BLaER1 treated with 17β-estradiol and CSF1 and Interleukin-3, amounts not matched to agents 10 nM and 100 nM (cell line): ENCODE measurements around the gene TIMM50.

Experiments
- H3K27ac ChIP-seq, 11 experiments: shearing (Covaris generic); formaldehyde crosslinking; 2 replicates each; pipeline ENCODE4 v1.8.1; 2022
- H3K27me3 ChIP-seq, 11 experiments: shearing (Covaris generic); formaldehyde crosslinking; 2 replicates each; pipeline ENCODE4 v1.8.1; 2022
- H3K36me3 ChIP-seq, 11 experiments: shearing (Covaris generic); formaldehyde crosslinking; 2 replicates each; pipeline ENCODE4 v1.8.1; 2022
- H3K4me1 ChIP-seq, 10 experiments: shearing (Covaris generic); formaldehyde crosslinking; 2 replicates each; pipeline ENCODE4 v1.8.1; 2022
- H3K4me2 ChIP-seq, 11 experiments: shearing (Covaris generic); formaldehyde crosslinking; 2 replicates each; pipeline ENCODE4 v1.8.1; 2022
- H3K4me3 ChIP-seq, 10 experiments: shearing (Covaris generic); formaldehyde crosslinking; 2 replicates each; pipeline ENCODE4 v1.8.1; 2022
- H3K9ac ChIP-seq, 11 experiments: shearing (Covaris generic); formaldehyde crosslinking; 2 replicates each; pipeline ENCODE4 v1.8.1; 2022
- H3K9me3 ChIP-seq, 11 experiments: shearing (Covaris generic); formaldehyde crosslinking; replicated peaks in 1 of 11; 2 replicates each; pipeline ENCODE4 v1.8.1; 2022
- H4K20me1 ChIP-seq, 11 experiments: shearing (Covaris generic); formaldehyde crosslinking; 2 replicates each; pipeline ENCODE4 v1.8.1; 2022
- Cebpa-rat ChIP-seq, 11 experiments: shearing (Covaris generic); IDR thresholded peaks; 2 replicates each; pipeline ENCODE4 v1.8.1; 2022

Gene TIMM50

DNA sequence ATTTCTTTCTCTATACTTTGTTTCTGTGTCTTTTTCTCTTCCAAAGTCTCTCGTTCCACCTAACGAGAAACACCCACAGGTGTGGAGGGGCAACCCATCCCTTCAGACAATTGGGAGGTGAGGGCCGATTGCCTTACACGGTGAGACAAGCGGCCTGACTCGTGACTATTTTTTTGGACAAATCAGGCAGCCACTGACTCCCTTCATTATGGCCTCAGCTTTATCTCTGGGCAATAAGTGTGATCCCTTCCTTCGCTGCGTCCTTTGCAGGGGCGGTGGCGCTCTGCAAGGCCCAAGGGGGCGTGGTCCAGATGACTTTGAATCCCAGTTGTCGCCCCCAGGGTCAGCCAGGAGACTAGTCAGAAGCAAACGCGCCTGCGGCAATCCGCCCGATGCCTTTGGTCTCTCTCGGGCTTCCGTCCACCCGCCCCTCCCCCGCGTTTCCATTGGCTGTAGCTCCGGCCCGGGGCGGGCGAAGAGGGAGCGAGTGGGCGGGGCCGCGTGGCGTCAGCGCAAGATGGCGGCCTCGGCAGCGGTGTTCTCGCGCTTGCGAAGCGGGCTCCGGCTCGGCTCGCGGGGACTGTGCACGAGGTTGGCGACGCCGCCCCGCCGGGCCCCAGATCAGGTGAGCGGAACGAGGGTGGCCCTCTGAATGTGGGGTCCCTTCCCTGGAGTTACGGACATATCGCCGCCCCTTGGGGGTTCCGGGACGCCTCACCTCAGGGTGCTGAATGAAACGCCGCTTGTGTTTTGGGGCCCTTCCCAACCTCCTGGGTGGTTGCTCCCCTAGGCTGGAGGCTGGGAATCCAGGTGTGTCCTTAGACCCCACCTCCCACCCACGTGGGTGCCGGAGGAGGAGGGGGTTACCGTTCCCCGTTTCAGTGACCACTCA, at the start of gene TIMM50:
Gene TIMM50 (plus strand): TSS at position 502 of the 892 bp plus-strand sequence. CDS start 16 bp downstream, at position 518.
- peaks cover 0 to 40% (median 14%) of the 10 kb centered on the region in 11 experiments; a peak in 13 of 22 replicates for H4K20me1 ChIP-seq
- peak within 1 kb of the TSS; percentile 78 to 94 (median 90) for H3K27ac ChIP-seq
- H3K4me3 ChIP-seq, result peak within 1 kb of the TSS; percentile 79 to 98 (median 94)
- H3K4me1 ChIP-seq, result peaks cover 18 to 28% (median 23%) of the 10 kb centered on the region in 10 experiments
- peaks cover 30 to 66% (median 54%) of the 10 kb centered on the region in 11 experiments for H3K36me3 ChIP-seq
- no peaks in the 10 kb centered on the region for H3K27me3 ChIP-seq
- TF ChIP-seq Cebpa-rat (IDR thresholded peaks at IDR 0.05), result no peak
- peak within 1 kb of the TSS; percentile 89 to 97 (median 95) for H3K9ac ChIP-seq
- H3K9me3 ChIP-seq, result no peaks in the 10 kb centered on the region
- peak within 1 kb of the TSS; percentile 94 to 98 (median 97) for H3K4me2 ChIP-seq

DNA sequence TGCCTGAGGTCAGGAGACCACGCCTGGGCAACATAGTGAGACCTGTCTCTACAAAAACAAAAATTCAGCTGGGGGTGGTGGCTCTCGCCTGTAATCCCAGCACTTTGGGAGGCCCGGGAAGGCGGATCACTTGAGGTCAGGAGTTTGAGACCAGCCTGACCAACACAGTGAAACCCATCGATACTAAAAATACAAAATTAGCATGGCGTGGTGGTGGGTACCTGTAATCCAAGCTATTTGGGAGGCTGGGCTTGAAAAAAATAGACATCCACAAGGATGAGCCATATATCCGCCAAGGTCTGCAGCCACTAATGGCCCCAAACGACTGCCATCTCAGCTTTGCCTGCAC, 48.0 kb upstream of the TIMM50 start:
- H3K9me3 ChIP-seq, result no peaks in the 10 kb centered on the region
- peaks cover 26 to 78% (median 62%) of the 10 kb centered on the region in 11 experiments; a peak in 21 of 22 replicates for H4K20me1 ChIP-seq
- H3K36me3 ChIP-seq, result peaks cover 30 to 48% (median 41%) of the 10 kb centered on the region in 11 experiments
- no peaks in the 10 kb centered on the region for H3K27me3 ChIP-seq
- H3K9ac ChIP-seq, result peak overlapping the region in 5 of 11 experiments; percentile 14 to 99 (median 98); a peak in 10 of 22 replicates
- peaks cover 35 to 70% (median 60%) of the 10 kb centered on the region in 10 experiments for H3K4me1 ChIP-seq
- peak overlapping the region in 7 of 11 experiments; percentile 88 to 96 (median 93); a peak in 11 of 22 replicates for H3K4me2 ChIP-seq
- peak overlapping the region in 1 of 10 experiments; percentile 96; a peak in 1 of 20 replicates for H3K4me3 ChIP-seq
- H3K27ac ChIP-seq, result peak overlapping the region in 3 of 11 experiments; percentile 39 to 97 (median 81); a peak in 3 of 22 replicates
- TF ChIP-seq Cebpa-rat (IDR thresholded peaks at IDR 0.05), result no peak

DNA sequence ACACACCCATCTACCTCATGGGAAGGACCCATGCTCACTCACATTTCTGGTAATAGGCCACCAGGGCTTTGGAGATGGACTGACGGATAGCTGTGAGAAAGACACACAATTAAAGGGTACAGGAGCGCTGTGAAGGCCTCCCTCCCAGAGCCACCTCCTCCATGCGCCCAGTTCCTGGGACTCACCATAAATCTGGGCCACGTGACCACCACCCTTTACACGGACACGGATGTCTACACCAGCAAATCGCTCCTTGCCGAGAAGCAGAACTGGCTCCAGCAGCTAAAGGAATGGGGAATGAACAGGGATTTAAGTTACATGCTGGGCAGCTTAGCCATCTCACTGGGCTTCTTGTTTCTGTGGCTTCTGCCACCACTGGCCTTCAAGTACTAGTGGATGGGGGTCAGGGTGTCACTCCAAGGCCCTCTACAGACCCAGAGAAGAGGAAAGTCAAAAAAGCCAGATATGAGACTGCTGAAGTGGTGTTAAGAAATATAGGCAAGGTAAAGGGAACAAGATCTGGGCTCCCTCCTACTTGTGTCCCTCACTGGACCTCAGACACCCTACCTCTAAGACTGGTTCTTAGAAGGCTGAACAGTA, 47.1 kb upstream of the TIMM50 start:
- H3K4me2 ChIP-seq, result peak overlapping the region; percentile 82 to 96 (median 92)
- no peaks in the 10 kb centered on the region for H3K27me3 ChIP-seq
- H3K4me1 ChIP-seq, result peaks cover 30 to 63% (median 58%) of the 10 kb centered on the region in 10 experiments
- H3K27ac ChIP-seq, result peak overlapping the region in 10 of 11 experiments; percentile 70 to 98 (median 96); a peak in 18 of 22 replicates
- no peak for TF ChIP-seq Cebpa-rat (IDR thresholded peaks at IDR 0.05)
- H3K9me3 ChIP-seq, result no peaks in the 10 kb centered on the region
- peak overlapping the region in 9 of 10 experiments; percentile 91 to 99 (median 97); a peak in 16 of 20 replicates for H3K4me3 ChIP-seq
- H3K36me3 ChIP-seq, result peaks cover 30 to 48% (median 41%) of the 10 kb centered on the region in 11 experiments
- H4K20me1 ChIP-seq, result peaks cover 26 to 69% (median 55%) of the 10 kb centered on the region in 11 experiments; a peak in 21 of 22 replicates
- peak overlapping the region; percentile 94 to 99 (median 97); a peak in 21 of 22 replicates for H3K9ac ChIP-seq

DNA sequence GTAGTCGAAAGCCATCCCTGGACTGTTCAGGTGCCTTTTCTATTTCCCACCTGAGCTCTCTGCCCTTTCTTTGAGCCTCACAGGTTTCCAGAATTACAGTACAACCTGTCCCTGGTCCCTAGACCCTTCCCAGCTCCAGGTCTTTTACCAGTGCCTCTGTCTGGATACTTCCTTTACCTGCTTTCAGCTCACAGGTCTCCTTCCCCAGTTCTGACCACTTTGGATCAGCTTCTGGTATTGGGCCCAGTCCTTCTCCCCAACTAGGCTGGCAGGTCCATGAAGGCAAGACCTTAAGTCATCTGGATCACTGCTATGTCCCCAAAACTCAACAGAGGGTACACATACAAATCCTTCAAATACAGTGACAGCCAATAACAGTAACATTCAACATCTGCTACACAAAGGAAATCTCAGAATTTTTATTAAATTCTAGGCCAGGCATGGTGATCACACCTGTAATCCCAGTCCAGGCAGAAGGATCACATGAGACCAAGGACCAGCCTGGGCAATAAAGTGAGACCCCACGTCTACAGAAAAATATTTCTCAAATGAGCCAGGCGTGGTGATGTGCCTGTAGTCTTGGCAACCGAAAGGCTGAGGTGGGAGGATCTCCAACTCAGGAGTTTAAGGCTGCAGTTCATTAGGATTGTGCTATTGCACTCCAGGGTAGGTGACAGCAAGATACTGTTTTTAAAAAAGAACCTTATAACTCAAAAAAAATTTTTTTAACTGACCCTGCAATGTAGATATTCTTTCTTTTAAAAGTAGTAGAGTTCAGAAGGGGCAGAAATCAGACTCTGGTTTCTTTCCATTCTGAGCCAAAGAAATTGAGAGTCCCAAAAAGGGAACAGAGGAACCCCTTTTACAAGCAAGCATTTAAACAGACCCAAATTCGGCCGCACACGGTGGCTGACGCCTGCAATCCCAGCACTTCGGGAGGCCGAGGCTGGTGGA, 46.2 kb upstream of the TIMM50 start:
- H3K9me3 ChIP-seq, result no peaks in the 10 kb centered on the region
- H3K27ac ChIP-seq, result peak overlapping the region; percentile 70 to 98 (median 95)
- H3K4me3 ChIP-seq, result peak overlapping the region; percentile 89 to 99 (median 96)
- H3K4me2 ChIP-seq, result peak overlapping the region; percentile 82 to 96 (median 92)
- H3K36me3 ChIP-seq, result peaks cover 30 to 48% (median 41%) of the 10 kb centered on the region in 11 experiments
- TF ChIP-seq Cebpa-rat (IDR thresholded peaks at IDR 0.05), result no peak
- no peaks in the 10 kb centered on the region for H3K27me3 ChIP-seq
- peaks cover 26 to 60% (median 50%) of the 10 kb centered on the region in 11 experiments; a peak in 21 of 22 replicates for H4K20me1 ChIP-seq
- H3K4me1 ChIP-seq, result peaks cover 27 to 61% (median 57%) of the 10 kb centered on the region in 10 experiments
- peak overlapping the region; percentile 94 to 99 (median 97) for H3K9ac ChIP-seq

DNA sequence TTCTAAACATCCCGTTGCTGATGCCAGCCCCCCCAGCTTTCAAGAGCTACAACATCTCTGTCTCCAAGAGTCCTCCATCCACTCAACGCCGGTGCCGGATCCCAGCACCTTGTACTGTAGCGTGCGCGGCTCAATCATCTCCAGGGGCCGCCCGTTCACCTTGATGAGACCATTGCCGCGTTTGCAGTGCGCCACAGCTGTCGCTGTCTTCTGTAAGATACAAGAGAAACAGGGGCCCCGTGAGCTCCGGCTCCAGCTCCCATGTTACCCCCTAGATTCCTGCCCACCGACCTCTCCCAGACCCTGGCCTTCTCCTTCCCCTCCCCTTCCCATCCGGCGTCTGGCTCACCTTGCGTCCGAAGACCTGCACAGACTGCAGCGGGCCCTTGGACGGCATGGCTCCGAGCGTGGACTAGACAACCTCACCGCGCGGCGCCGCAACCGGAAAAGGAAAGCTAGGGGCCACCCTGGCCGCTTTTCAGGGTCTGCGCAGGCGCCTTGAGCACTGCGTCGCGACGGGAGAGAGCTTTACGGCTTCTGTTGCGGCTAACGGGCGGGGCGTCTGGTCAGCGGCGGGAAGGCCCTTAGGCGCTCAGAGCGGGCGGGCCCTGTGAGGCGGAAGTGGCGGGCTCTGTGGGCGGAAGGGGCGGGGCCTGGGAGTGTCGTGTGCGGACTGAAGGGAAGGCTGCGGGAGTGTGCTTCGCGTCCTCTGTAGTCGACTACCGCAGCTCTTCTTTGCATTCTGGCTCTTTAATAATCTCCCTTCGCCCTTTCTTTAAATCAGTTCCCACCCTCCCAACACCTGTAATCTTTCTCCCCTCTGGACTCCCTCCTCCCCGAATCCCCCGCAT, 44.9 kb upstream of the TIMM50 start, which contains the start of gene RPS16:
Gene RPS16 (minus strand): TSS at position 451 of the 851 bp plus-strand sequence. CDS start 54 bp downstream, at position 397.
- TF ChIP-seq Cebpa-rat (IDR thresholded peaks at IDR 0.05), result no peak
- peak within 1 kb of the TSS; percentile 89 to 99 (median 96) for H3K4me3 ChIP-seq
- H3K9ac ChIP-seq, result peak within 1 kb of the TSS; percentile 94 to 99 (median 97)

DNA sequence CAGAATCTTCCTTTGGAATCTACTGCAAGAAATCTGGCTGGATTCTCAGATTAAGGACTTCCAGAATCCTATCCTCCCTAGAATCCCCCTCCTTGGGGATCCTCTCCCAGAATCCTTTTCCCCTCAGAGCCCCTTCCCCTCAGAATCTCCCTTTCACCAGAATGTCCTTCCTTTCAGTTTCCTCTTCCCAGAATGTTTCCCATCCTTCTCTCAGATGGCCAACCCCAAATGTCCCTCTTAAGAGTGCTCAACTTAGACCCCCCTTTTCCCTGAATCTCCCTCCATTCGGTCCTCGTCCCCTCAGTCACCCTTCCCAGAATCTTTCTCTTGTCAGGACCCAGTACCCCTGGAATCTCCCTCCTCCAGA, 44.3 kb upstream of the TIMM50 start:
- Histone ChIP-seq H3K4me2 (peak overlapping the region; percentile 90 to 98 (median 94)), H3K27me3 (no peaks in the 10 kb centered on the region), H4K20me1 (peaks cover 26 to 43% (median 38%) of the 10 kb centered on the region in 11 experiments; a peak in 21 of 22 replicates), H3K9me3 (no peaks in the 10 kb centered on the region), H3K4me3 (peak overlapping the region; percentile 89 to 99 (median 96)), H3K27ac (peak overlapping the region; percentile 83 to 98 (median 95)), H3K9ac (peak overlapping the region; percentile 89 to 99 (median 97)), H3K4me1 (peaks cover 29 to 57% (median 49%) of the 10 kb centered on the region in 10 experiments), H3K36me3 (peaks cover 30 to 41% (median 37%) of the 10 kb centered on the region in 11 experiments)
- TF ChIP-seq Cebpa-rat (IDR thresholded peaks at IDR 0.05), result no peak

More for the DNA sequence above, 44.9 kb upstream of the TIMM50 start, which contains the start of gene RPS16:
- Histone ChIP-seq H3K9me3 (no peaks in the 10 kb centered on the region), H3K36me3 (peaks cover 30 to 47% (median 41%) of the 10 kb centered on the region in 11 experiments), H4K20me1 (peaks cover 26 to 49% (median 44%) of the 10 kb centered on the region in 11 experiments; a peak in 21 of 22 replicates), H3K4me2 (peak within 1 kb of the TSS; percentile 91 to 98 (median 95)), H3K4me1 (peaks cover 27 to 57% (median 53%) of the 10 kb centered on the region in 10 experiments), H3K27me3 (no peaks in the 10 kb centered on the region), H3K27ac (peak within 1 kb of the TSS; percentile 83 to 98 (median 95))
